ENCODE measurements around the gene RNF144A. TPM values are rescaled to one million over a fixed set of nuclear protein-coding genes. Genes with fewer than 3 reads are reported as not detected.

The RNF144A gene
- total RNA-seq, 1 experiment from 2014 or later = 0.21 TPM

- ChIA-PET CTCF (interaction anchor here (0.7 to 0.8 kb wide), 3 partner anchors 21 to 229 kb away, joined by 3 to 5 read pairs (median 4); no protein-coding TSS in a partner anchor), POLR2A (interaction anchor here (1.1 kb wide), 1 partner anchor 58 kb away, joined by 5 read pairs; no protein-coding TSS in a partner anchor)
- intact Hi-C loops (cut with micrococcal nuclease) = no loop called here
- no TSS peak for BruUV-seq (replicated peaks)
- Mint-ChIP-seq H3K27me3 (ENCODE audit: insufficient read depth, unreplicated experiment) (no peaks in the 10 kb centered on the region), H3K36me3 (ENCODE audit: insufficient read depth, unreplicated experiment) (no peaks in the 10 kb centered on the region), H3K9me3 (ENCODE audit: unreplicated experiment) (no peaks in the 10 kb centered on the region), H3K27ac (ENCODE audit: low read depth, unreplicated experiment) (no peak overlapping the region), H3K4me1 (ENCODE audit: insufficient read depth, unreplicated experiment) (no peaks in the 10 kb centered on the region), H3K4me3 (ENCODE audit: unreplicated experiment) (no peak overlapping the region)
- TF ChIP-seq, protein P1, sequence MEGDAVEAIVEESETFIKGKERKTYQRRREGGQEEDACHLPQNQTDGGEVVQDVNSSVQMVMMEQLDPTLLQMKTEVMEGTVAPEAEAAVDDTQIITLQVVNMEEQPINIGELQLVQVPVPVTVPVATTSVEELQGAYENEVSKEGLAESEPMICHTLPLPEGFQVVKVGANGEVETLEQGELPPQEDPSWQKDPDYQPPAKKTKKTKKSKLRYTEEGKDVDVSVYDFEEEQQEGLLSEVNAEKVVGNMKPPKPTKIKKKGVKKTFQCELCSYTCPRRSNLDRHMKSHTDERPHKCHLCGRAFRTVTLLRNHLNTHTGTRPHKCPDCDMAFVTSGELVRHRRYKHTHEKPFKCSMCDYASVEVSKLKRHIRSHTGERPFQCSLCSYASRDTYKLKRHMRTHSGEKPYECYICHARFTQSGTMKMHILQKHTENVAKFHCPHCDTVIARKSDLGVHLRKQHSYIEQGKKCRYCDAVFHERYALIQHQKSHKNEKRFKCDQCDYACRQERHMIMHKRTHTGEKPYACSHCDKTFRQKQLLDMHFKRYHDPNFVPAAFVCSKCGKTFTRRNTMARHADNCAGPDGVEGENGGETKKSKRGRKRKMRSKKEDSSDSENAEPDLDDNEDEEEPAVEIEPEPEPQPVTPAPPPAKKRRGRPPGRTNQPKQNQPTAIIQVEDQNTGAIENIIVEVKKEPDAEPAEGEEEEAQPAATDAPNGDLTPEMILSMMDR (IDR thresholded peaks at IDR 0.05; ENCODE audit: unreplicated experiment) = no peak
- no peak for DNase-seq (ENCODE audit: unreplicated experiment)
Measured at GRCh38 chr2:6973895-6974545, 56.8 kb downstream of the RNF144A start.

DNA sequence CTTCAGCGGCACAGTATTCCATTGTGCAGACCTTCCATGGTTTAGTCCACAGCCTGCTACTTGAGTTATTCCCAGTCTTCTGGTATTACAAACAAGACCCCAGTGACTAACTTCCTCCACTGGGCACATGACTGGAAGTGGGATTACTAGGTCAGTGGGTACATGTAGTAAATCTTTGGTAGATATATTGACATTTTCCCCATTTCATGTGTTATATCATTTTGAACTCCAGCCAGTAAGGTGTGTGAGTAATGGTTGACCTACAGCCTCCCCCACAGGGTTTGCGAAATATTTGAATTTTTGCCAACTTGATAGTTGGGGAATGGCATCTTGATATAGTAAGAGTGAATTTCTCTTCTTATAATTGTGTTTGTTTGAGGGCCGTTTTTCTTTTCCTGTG is 58.8 kb downstream of the RNF144A start:
- Mint-ChIP-seq H3K27me3 (ENCODE audit: insufficient read depth, unreplicated experiment) (peaks cover 7% of the 10 kb centered on the region), H3K9me3 (ENCODE audit: unreplicated experiment) (no peaks in the 10 kb centered on the region), H3K36me3 (ENCODE audit: insufficient read depth, unreplicated experiment) (no peaks in the 10 kb centered on the region), H3K27ac (ENCODE audit: low read depth, unreplicated experiment) (no peak overlapping the region), H3K4me1 (ENCODE audit: insufficient read depth, unreplicated experiment) (no peaks in the 10 kb centered on the region), H3K4me3 (ENCODE audit: unreplicated experiment) (no peak overlapping the region)
- ChIA-PET CTCF (interaction anchor here (1.1 kb wide), 1 partner anchor 55 kb away, joined by 3 read pairs; no protein-coding TSS in a partner anchor), POLR2A (no interaction called here)
- intact Hi-C loops (cut with micrococcal nuclease) = no loop called here
- no TSS peak for BruUV-seq (replicated peaks)
- TF ChIP-seq, protein P1 (IDR thresholded peaks at IDR 0.05; ENCODE audit: unreplicated experiment) = no peak
- DNase-seq (ENCODE audit: unreplicated experiment) = peak; percentile 83

DNA sequence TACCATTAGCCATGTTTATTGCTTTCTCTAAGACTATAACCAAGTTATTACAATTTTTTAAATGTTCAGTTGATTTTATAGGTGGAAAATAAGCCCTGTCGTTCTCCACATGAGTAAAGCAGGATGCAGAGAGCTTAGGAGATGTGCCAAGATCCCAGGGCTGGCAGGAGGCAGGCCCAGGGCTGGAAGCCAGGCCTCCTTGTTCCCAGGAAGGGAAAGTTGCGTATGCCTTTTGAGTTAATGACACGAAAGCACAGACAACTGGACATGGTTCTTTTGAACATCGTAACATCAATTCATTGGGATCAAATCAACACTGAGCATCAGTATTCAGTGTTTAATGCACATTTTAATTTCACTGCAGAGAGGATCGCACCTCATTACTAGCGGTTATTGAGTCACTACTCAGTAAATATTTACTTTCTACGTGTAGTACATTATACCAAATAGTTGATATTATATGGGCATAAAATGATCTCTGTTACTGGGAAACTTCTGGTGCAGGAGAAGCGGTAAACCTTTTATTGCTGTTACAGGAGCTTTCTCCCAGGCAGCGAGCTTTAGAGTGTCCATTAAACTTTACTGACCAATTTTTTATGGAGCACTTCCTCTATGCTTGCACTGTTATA is 60.0 kb downstream of the RNF144A start:
- peaks cover 9% of the 10 kb centered on the region for H3K9me3 Mint-ChIP-seq (ENCODE audit: unreplicated experiment)
- H3K27me3 Mint-ChIP-seq (ENCODE audit: insufficient read depth, unreplicated experiment) = peaks cover 20% of the 10 kb centered on the region
- no TSS peak for BruUV-seq (replicated peaks)
- CTCF ChIA-PET = interaction anchor here (0.7 to 1.1 kb wide), 3 partner anchors 21 to 1457 kb away, joined by 3 to 6 read pairs (median 3); no protein-coding TSS in a partner anchor
- no peak overlapping the region for H3K27ac Mint-ChIP-seq (ENCODE audit: low read depth, unreplicated experiment)
- intact Hi-C loops (cut with micrococcal nuclease) = no loop called here
- H3K36me3 Mint-ChIP-seq (ENCODE audit: insufficient read depth, unreplicated experiment) = no peaks in the 10 kb centered on the region
- H3K4me1 Mint-ChIP-seq (ENCODE audit: insufficient read depth, unreplicated experiment) = no peaks in the 10 kb centered on the region
- POLR2A ChIA-PET = interaction anchor here (0.6 kb wide), 1 partner anchor 51 kb away, joined by 3 read pairs; no protein-coding TSS in a partner anchor
- no peak overlapping the region for H3K4me3 Mint-ChIP-seq (ENCODE audit: unreplicated experiment)
- peak; percentile 80 for DNase-seq (ENCODE audit: unreplicated experiment)
- TF ChIP-seq, protein P1 (IDR thresholded peaks at IDR 0.05; ENCODE audit: unreplicated experiment) = no peak

- Mint-ChIP-seq H3K36me3 (ENCODE audit: insufficient read depth, unreplicated experiment) (no peaks in the 10 kb centered on the region), H3K27me3 (ENCODE audit: insufficient read depth, unreplicated experiment) (peaks cover 25% of the 10 kb centered on the region), H3K9me3 (ENCODE audit: unreplicated experiment) (peaks cover 9% of the 10 kb centered on the region), H3K27ac (ENCODE audit: low read depth, unreplicated experiment) (no peak overlapping the region), H3K4me1 (ENCODE audit: insufficient read depth, unreplicated experiment) (no peaks in the 10 kb centered on the region), H3K4me3 (ENCODE audit: unreplicated experiment) (no peak overlapping the region)
- ChIA-PET POLR2A (no interaction called here), CTCF (interaction anchor here (1.0 to 1.1 kb wide), 2 partner anchors 13 to 82 kb away, joined by 6 read pairs; no protein-coding TSS in a partner anchor)
- TF ChIP-seq, protein P1 (IDR thresholded peaks at IDR 0.05; ENCODE audit: unreplicated experiment) = no peak
- no TSS peak for BruUV-seq (replicated peaks)
- no peak for DNase-seq (ENCODE audit: unreplicated experiment)
- intact Hi-C loops (cut with micrococcal nuclease) = no loop called here
Measured at GRCh38 chr2:6977786-6978185, 60.6 kb downstream of the RNF144A start.

Measured in MCF 10A (cell line).